Osteocyte (in vitro differentiated cells): ENCODE results near the gene SKA3. TPM values are rescaled to one million over a fixed set of nuclear protein-coding genes. Genes with fewer than 3 reads are reported as not detected.
"Not testable (repeated sequence)": the region's sequence is repeated elsewhere in the genome, so short reads cannot be mapped to it uniquely, and the experiment has no call there.

Experiments used
- DNase-seq: peaks from one replicate; pipeline ENCODE4 v3.0.0; 2021; ENCODE audit warnings: mixed read lengths; ENCODE audit not compliant: unreplicated experiment; ENCODE audit errors: extremely low spot score
- H3K27ac Mint-ChIP-seq: one replicate; pipeline ENCODE4 v1.8.0; 2021; ENCODE audit warnings: mild to moderate bottlenecking, mixed read lengths; ENCODE audit not compliant: unreplicated experiment
- H3K27me3 Mint-ChIP-seq: one replicate; pipeline ENCODE4 v1.8.0; 2021; ENCODE audit warnings: mixed read lengths; ENCODE audit not compliant: unreplicated experiment
- H3K36me3 Mint-ChIP-seq: one replicate; pipeline ENCODE4 v1.8.0; 2021; ENCODE audit warnings: mixed read lengths; ENCODE audit not compliant: unreplicated experiment
- H3K4me1 Mint-ChIP-seq: one replicate; pipeline ENCODE4 v1.8.0; 2021; ENCODE audit warnings: mixed read lengths; ENCODE audit not compliant: unreplicated experiment
- H3K4me3 Mint-ChIP-seq: one replicate; pipeline ENCODE4 v1.8.0; 2021; ENCODE audit warnings: mild to moderate bottlenecking, moderate library complexity, mixed read lengths; ENCODE audit not compliant: unreplicated experiment
- H3K9me3 Mint-ChIP-seq: one replicate; pipeline ENCODE4 v1.8.0; 2021; ENCODE audit warnings: mixed read lengths; ENCODE audit not compliant: unreplicated experiment
- CTCF ChIP-seq: fragments of 200-600 bp; sonication (generic); IDR thresholded peaks from 2 replicates; pipeline ENCODE4 v1.5.0; 2021; ENCODE audit warnings: antibody characterized with exemption, mild to moderate bottlenecking, moderate library complexity
- total RNA-seq: library from RNA; stranded (reverse); gene quantifications from 2 replicates; pipeline ENCODE4 v1.2.1, GENCODE V29; 2021

The SKA3 gene
- total RNA-seq, 1 donor from 2014 or later = 4.0 TPM

GRCh38 chr13:21176982-21177284 lies 581 bp upstream of the SKA3 start:
- no peak for DNase-seq
- H3K27ac Mint-ChIP-seq = peak overlapping the region; percentile 95
- TF ChIP-seq CTCF = no peak
- no peaks in the 10 kb centered on the region for H3K9me3 Mint-ChIP-seq
- peaks cover 19% of the 10 kb centered on the region for H3K4me1 Mint-ChIP-seq
- H3K27me3 Mint-ChIP-seq = no peaks in the 10 kb centered on the region
- H3K36me3 Mint-ChIP-seq = no peaks in the 10 kb centered on the region
- H3K4me3 Mint-ChIP-seq = peak overlapping the region; percentile 98

GRCh38 chr13:21175656-21176214 lies 617 bp downstream of the SKA3 start:
- no peak for TF ChIP-seq CTCF

GRCh38 chr13:21173767-21174166 lies 2.6 kb downstream of the SKA3 start:
- H3K9me3 Mint-ChIP-seq, H3K27me3 Mint-ChIP-seq, DNase-seq, H3K27ac Mint-ChIP-seq, H3K4me3 Mint-ChIP-seq, H3K36me3 Mint-ChIP-seq: not testable (repeated sequence)
- peaks cover 22% of the 10 kb centered on the region for H3K4me1 Mint-ChIP-seq

More at GRCh38 chr13:21175656-21176214, 617 bp downstream of the SKA3 start:
- Mint-ChIP-seq H3K4me1 (peaks cover 19% of the 10 kb centered on the region), H3K27me3 (no peaks in the 10 kb centered on the region), H3K27ac (peak overlapping the region; percentile 95), H3K36me3 (no peaks in the 10 kb centered on the region), H3K9me3 (no peaks in the 10 kb centered on the region), H3K4me3 (peak overlapping the region; percentile 98)
- DNase-seq = no peak

- peaks cover 3% of the 10 kb centered on the region for H3K36me3 Mint-ChIP-seq
- peaks cover 11% of the 10 kb centered on the region for H3K4me1 Mint-ChIP-seq
- H3K27me3 Mint-ChIP-seq = no peaks in the 10 kb centered on the region
- DNase-seq = no peak
- TF ChIP-seq CTCF = no peak
- H3K4me3 Mint-ChIP-seq = no peak overlapping the region
- H3K9me3 Mint-ChIP-seq = no peaks in the 10 kb centered on the region
- no peak overlapping the region for H3K27ac Mint-ChIP-seq
These were observed 4.9 kb downstream of the SKA3 start for GRCh38 chr13:21171420-21171819.

- not testable (repeated sequence) for H3K9me3 Mint-ChIP-seq, DNase-seq, H3K36me3 Mint-ChIP-seq, H3K4me3 Mint-ChIP-seq, H3K4me1 Mint-ChIP-seq, H3K27ac Mint-ChIP-seq, H3K27me3 Mint-ChIP-seq
These were observed 10.7 kb downstream of the SKA3 start for GRCh38 chr13:21165606-21166005.

- no peaks in the 10 kb centered on the region for H3K4me1 Mint-ChIP-seq
- H3K36me3 Mint-ChIP-seq = peaks cover 3% of the 10 kb centered on the region
- no peak for DNase-seq
- H3K27ac Mint-ChIP-seq = no peak overlapping the region
- H3K27me3 Mint-ChIP-seq = no peaks in the 10 kb centered on the region
- H3K9me3 Mint-ChIP-seq = no peaks in the 10 kb centered on the region
- no peak for TF ChIP-seq CTCF
- no peak overlapping the region for H3K4me3 Mint-ChIP-seq
These were observed 11.7 kb downstream of the SKA3 start for GRCh38 chr13:21164631-21165030.
